ENCODE results near the gene EYA3. TPM values are rescaled to one million over a fixed set of nuclear protein-coding genes. Genes with fewer than 3 reads are reported as not detected.

EYA3 gene
- total RNA-seq, 2 experiments from 2014 or later: 5.7 to 6.4 TPM

DNA sequence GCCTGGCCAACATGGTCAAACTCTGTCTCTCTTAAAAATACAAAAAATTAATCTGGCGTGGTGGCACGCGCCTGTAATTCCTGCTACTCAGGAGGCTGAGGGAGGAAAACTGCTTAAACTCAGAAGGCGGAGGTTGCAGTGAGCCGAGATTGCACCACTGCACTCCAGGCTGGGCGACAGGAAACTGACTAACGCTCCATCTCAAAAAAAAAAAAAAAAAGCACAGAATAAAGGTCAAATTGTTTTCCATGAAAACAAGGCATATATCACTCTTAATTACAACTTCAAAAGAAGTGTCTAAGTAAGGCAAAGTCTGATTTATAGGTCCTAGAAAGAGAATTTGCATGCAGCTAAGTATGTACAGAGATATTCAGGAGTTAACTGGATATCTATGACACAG is 25.6 kb downstream of the EYA3 start:
- Mint-ChIP-seq H3K27me3 (no peaks in the 10 kb centered on the region), H3K36me3 (ENCODE audit: low read depth) (peaks cover 17% of the 10 kb centered on the region), H3K4me3 (no peak overlapping the region), H3K9me3 (no peaks in the 10 kb centered on the region), H3K4me1 (ENCODE audit: low read depth) (peaks cover 50% of the 10 kb centered on the region), H3K27ac (no peak overlapping the region)
- peaks cover 7% of the 10 kb centered on the region for H3K4me1 ChIP-seq (ENCODE audit: insufficient read depth, low read length)
- no peaks in the 10 kb centered on the region for H3K36me3 ChIP-seq (ENCODE audit: insufficient read depth, low read length)
- H3K4me3 ChIP-seq (ENCODE audit: low read length): no peak overlapping the region
- TF ChIP-seq, protein P1, sequence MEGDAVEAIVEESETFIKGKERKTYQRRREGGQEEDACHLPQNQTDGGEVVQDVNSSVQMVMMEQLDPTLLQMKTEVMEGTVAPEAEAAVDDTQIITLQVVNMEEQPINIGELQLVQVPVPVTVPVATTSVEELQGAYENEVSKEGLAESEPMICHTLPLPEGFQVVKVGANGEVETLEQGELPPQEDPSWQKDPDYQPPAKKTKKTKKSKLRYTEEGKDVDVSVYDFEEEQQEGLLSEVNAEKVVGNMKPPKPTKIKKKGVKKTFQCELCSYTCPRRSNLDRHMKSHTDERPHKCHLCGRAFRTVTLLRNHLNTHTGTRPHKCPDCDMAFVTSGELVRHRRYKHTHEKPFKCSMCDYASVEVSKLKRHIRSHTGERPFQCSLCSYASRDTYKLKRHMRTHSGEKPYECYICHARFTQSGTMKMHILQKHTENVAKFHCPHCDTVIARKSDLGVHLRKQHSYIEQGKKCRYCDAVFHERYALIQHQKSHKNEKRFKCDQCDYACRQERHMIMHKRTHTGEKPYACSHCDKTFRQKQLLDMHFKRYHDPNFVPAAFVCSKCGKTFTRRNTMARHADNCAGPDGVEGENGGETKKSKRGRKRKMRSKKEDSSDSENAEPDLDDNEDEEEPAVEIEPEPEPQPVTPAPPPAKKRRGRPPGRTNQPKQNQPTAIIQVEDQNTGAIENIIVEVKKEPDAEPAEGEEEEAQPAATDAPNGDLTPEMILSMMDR (IDR thresholded peaks at IDR 0.05): no peak
- intact Hi-C loops (cut with DNase I, micrococcal nuclease): no loop called here
- H3K27ac ChIP-seq (ENCODE audit: low read depth in 1 of 2, low read length in 2 of 2): no peak overlapping the region
- CTCF ChIA-PET: interaction anchor here (0.6 kb wide), 2 partner anchors 130 to 347 kb away, joined by 3 read pairs; no protein-coding TSS in a partner anchor
- ATAC-seq (ENCODE audit: poor library complexity) (peak; percentile 14), DNase-seq (peak in 7 of 14 experiments; percentile 2 to 54 (median 12))
- POLR2A ChIA-PET: no interaction called here
- no peaks in the 10 kb centered on the region for H3K9me3 ChIP-seq (ENCODE audit: control insufficient read depth in 1 of 2, insufficient read depth in 1 of 2, low read length in 2 of 2)
- no peaks in the 10 kb centered on the region for H3K27me3 ChIP-seq (ENCODE audit: control insufficient read depth in 1 of 2, insufficient read depth in 2 of 2, low read length in 2 of 2)

DNA sequence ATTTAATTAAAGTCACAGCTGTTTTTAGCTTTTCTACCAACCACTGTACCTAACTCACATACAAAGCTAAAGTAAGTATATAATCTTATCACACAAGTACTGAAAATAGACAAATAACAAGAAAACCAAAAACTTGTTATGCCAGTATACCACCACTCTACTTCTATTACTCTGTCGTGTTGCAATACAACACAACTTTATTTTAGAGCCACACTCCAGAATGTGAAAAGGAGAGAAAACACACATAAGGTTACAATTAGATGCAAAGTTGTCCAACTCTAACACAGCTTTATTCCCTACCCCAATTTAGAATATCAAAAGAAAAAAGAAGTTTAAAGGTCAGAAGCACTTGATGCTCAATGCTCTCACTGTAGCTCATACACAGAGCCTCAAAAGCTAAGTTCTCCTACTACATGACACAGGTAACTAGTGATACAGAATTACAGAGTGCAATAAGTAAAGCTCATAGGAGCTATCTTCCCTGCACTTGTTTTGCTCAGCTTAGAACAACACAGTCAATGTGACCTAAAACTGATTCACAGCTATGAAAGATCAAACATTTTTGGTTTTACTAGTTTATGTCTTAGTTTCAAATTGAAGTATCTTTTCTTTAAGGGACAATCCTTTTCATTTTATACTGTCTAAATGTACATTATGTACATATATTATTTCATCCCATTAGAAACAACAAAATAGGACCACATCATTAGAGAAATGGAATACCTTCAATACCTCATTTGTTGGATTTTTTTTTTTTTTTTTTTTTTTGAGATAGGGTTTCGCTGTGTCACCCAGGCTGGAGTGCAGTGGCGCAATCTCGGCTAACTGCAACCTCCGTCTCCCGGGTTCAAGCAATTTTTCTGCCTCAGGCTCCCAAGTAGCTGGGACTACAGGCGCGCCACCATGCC is 29.2 kb downstream of the EYA3 start:
- ATAC-seq (ENCODE audit: poor library complexity) (no peak), DNase-seq (peak in 1 of 14 experiments; percentile 6)
- Histone ChIP-seq H3K9me3 (ENCODE audit: control insufficient read depth in 1 of 2, insufficient read depth in 1 of 2, low read length in 2 of 2) (no peaks in the 10 kb centered on the region), H3K36me3 (ENCODE audit: insufficient read depth, low read length) (no peaks in the 10 kb centered on the region), H3K4me1 (ENCODE audit: insufficient read depth, low read length) (peaks cover 10% of the 10 kb centered on the region), H3K27ac (ENCODE audit: low read depth in 1 of 2, low read length in 2 of 2) (no peak overlapping the region), H3K27me3 (ENCODE audit: control insufficient read depth in 1 of 2, insufficient read depth in 2 of 2, low read length in 2 of 2) (no peaks in the 10 kb centered on the region), H3K4me3 (ENCODE audit: low read length) (no peak overlapping the region)
- CTCF ChIA-PET: interaction anchor here (0.7 kb wide), 1 partner anchor 818 kb away, joined by 4 read pairs; no protein-coding TSS in a partner anchor
- Mint-ChIP-seq H3K27ac (peak overlapping the region; percentile 16), H3K27me3 (no peaks in the 10 kb centered on the region), H3K36me3 (ENCODE audit: low read depth) (peaks cover 11% of the 10 kb centered on the region), H3K4me1 (ENCODE audit: low read depth) (peaks cover 46% of the 10 kb centered on the region), H3K9me3 (no peaks in the 10 kb centered on the region), H3K4me3 (no peak overlapping the region)
- POLR2A ChIA-PET: interaction anchor here (0.7 to 0.8 kb wide), 2 partner anchors 11 to 100 kb away, joined by 3 read pairs; partner anchors contain the start of gene XKR8
- intact Hi-C loops (cut with DNase I, micrococcal nuclease): no loop called here
- TF ChIP-seq, protein P1 (IDR thresholded peaks at IDR 0.05): no peak

DNA sequence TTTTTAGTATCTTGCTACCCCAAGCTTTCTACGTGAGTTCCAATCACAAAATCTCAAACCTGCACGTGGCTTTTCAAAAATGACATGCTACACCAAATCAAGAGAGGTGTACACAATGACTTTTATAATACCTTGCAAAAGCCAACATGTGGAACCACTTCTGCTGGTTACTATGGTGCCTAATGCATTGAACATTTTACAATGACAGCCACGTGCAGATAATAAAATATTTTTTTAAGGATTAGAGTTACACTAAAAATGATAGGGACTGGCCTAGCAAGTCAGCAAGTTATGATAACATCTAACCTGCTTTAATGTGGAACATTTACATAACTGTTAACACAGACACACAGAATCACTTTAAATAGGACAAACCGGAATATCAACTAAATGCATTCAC is 30.2 kb downstream of the EYA3 start:
- no peak for ATAC-seq (ENCODE audit: poor library complexity)
- H3K4me1 ChIP-seq (ENCODE audit: insufficient read depth, low read length): peaks cover 7% of the 10 kb centered on the region
- Mint-ChIP-seq H3K27me3 (no peaks in the 10 kb centered on the region), H3K4me1 (ENCODE audit: low read depth) (peaks cover 42% of the 10 kb centered on the region), H3K36me3 (ENCODE audit: low read depth) (peaks cover 16% of the 10 kb centered on the region), H3K27ac (peak overlapping the region; percentile 16), H3K4me3 (no peak overlapping the region), H3K9me3 (no peaks in the 10 kb centered on the region)
- H3K27me3 ChIP-seq (ENCODE audit: control insufficient read depth in 1 of 2, insufficient read depth in 2 of 2, low read length in 2 of 2): no peaks in the 10 kb centered on the region
- ChIA-PET POLR2A (interaction anchor here (0.8 kb wide), 1 partner anchor 98 kb away, joined by 3 read pairs; the partner anchor contains the start of gene XKR8), CTCF (interaction anchor here (1.1 kb wide), 1 partner anchor 1889 kb away, joined by 3 read pairs; the partner anchor contains the start of gene ZNF593)
- intact Hi-C loops (cut with DNase I, micrococcal nuclease): no loop called here
- TF ChIP-seq, protein P1 (IDR thresholded peaks at IDR 0.05): no peak
- H3K9me3 ChIP-seq (ENCODE audit: control insufficient read depth in 1 of 2, insufficient read depth in 1 of 2, low read length in 2 of 2): no peaks in the 10 kb centered on the region
- H3K36me3 ChIP-seq (ENCODE audit: insufficient read depth, low read length): no peaks in the 10 kb centered on the region
- no peak for DNase-seq
- no peak overlapping the region for H3K27ac ChIP-seq (ENCODE audit: low read depth in 1 of 2, low read length in 2 of 2)
- no peak overlapping the region for H3K4me3 ChIP-seq (ENCODE audit: low read length)

Data from CD4-positive, alpha-beta T cell (primary cell).